OCI-M2 (cell line): ENCODE measurements around the gene NFATC1.

Experiments used
- DNase-seq: peaks from one replicate; lab custom pipeline; 2025; ENCODE audit not compliant: unreplicated experiment; lab: John Stamatoyannopoulos, UW

Gene NFATC1

GRCh38 chr18:79568543-79569205, 172.9 kb downstream of the NFATC1 start:
- no peak for DNase-seq

GRCh38 chr18:79569720-79570119, 174.0 kb downstream of the NFATC1 start:
- DNase-seq, result no peak

GRCh38 chr18:79570266-79571201, 174.8 kb downstream of the NFATC1 start:
- DNase-seq, result no peak

- no peak for DNase-seq
These were observed 175.7 kb downstream of the NFATC1 start for GRCh38 chr18:79571211-79572092.

GRCh38 chr18:79572093-79572780, 176.5 kb downstream of the NFATC1 start:
- no peak for DNase-seq

- DNase-seq, result no peak
These were observed 177.2 kb downstream of the NFATC1 start for GRCh38 chr18:79572848-79573451.

- no peak for DNase-seq
These were observed 178.3 kb downstream of the NFATC1 start for GRCh38 chr18:79573921-79574491.

GRCh38 chr18:79574938-79575525, 179.3 kb downstream of the NFATC1 start:
- no peak for DNase-seq

GRCh38 chr18:79575891-79576685, 180.4 kb downstream of the NFATC1 start:
- no peak for DNase-seq

- no peak for DNase-seq
These were observed 181.1 kb downstream of the NFATC1 start for GRCh38 chr18:79576686-79577351.

DNA sequence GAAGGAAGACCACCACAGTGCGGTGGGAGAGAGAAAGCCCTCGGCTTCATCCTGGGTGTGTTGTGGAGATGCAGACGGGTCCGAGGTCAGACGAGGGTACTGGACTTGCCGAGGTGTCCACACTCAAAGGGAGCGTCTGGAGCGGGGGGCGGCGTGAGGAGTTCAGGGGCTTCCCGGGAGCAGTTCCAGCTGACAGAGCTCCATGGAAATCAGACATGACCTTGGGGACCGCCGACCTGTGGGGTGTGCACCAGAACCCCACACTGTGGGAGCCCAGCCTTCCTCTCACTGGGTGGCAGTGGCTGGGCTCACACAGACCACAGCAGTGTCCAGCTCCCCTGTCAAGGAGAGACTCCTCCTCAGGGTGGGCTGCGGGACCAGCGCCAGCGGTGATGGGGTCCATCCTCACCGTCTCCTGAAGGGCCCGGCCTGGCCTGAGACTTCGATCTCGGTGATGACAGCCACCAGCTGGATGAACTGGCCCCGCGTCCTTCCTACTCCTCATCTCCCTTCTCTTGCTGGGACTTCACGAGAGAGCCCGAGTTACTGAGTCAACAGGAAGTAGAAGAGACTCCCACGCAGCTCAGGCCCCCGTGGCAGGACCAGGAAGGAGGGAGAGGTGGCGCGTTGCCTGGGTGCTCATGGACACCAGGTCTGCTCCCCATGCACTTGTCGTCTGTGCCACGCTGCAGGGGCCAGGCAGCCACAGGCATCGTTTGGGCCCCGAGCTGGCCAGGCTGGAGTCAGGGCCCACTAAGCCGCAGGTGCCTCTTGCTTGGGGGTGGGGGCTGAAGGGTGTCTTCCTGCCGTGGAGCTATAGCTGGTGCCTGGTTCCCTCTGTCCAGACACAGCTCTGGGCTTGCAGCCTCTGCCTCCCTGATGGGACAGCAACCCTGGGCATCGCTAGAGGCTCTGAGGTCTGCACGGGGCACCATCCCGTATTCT, 182.0 kb downstream of the NFATC1 start:
- DNase-seq, result no peak

DNA sequence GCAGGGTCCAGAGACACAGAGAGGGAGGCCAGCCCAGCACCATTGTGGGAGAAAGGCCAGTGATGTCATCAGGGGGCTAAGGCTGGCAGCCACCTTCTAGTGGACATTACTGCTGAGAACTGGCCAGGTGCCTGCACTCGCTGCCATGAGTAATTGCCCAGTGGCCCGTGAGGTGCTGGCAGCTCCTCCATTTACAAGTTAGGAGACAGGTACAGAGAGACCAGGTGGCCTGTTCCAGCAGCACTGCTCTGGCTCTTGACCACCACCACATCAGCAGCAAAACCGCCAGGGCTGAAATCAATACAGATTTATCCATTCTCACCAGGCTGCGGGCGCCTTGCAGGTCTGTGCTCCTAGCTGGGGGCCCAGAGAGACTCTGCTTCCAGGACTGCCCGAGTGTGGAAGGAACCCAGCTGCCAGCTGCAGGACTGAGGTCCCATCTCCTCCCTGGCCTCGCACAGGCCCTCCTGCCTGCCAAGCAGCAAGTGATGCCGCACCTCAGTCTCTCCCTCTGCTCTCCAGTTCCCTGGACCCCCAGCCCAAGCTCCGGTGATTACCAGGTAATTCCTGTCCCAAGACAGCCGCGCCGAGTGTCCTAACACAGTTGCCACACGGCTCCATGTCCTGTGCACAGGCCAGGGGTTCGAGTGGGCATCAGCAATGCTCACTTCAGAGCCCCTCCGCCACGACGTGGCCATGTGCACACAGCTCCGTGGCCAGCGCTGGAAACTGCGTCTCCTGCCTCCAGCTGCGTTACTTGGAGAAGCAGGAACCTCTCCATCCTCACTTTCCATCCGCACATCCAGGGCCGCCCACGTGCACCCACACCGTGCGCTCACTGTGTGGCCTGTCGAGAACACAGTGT, 182.9 kb downstream of the NFATC1 start:
- no peak for DNase-seq
